B cell (primary cell): ENCODE results near the gene ONECUT3. TPM values are rescaled to one million over a fixed set of nuclear protein-coding genes. Genes with fewer than 3 reads are reported as not detected.
"Not testable (repeated sequence)": the region's sequence is repeated elsewhere in the genome, so short reads cannot be mapped to it uniquely, and the experiment has no call there.

Source experiments
- ATAC-seq: fragments of 200-7000 bp; cut with Tn5 transposase; one replicate; pipeline ENCODE4 v1.10.0; 2021; ENCODE audit warnings: low read depth, mild to moderate bottlenecking, moderate number of reproducible peaks, moderate library complexity
- CTCF ChIA-PET: fragments of 350-600 bp; sonication (Branson Sonifier 250); formaldehyde crosslinking; loops from one replicate; lab custom pipeline; 2021; ENCODE audit warnings: antibody characterized with exemption, inconsistent platforms; lab: Charles Lee
- POLR2A ChIA-PET: fragments of 350-600 bp; sonication (Branson Sonifier 250); formaldehyde crosslinking; loops from one replicate; lab custom pipeline; 2021; ENCODE audit warnings: antibody characterized with exemption; lab: Charles Lee
- DNase-seq: peaks from one replicate; pipeline ENCODE4 v3.0.0; 2013
- H2AFZ ChIP-seq: 2 replicates; pipeline ENCODE4 v1.6.1; 2012; ENCODE audit warnings: mild to moderate bottlenecking, low read depth, low read length; ENCODE audit not compliant: insufficient read depth, poor library complexity, severe bottlenecking
- H3K27ac ChIP-seq, 2 donors: 1 replicate in 1 of 2; 2 replicates in 1 of 2; pipeline ENCODE4 v1.5.1; 2012 to 2013; ENCODE audit warnings: low read length in 2 of 2, mild to moderate bottlenecking in 2 of 2, moderate library complexity in 1 of 2
- H3K27me3 ChIP-seq, 4 experiments: fragments of 200-600 bp in 1 of 4; sonication (generic) in 1 of 4; replicated peaks in 1 of 4; 1 replicate in 2 of 4; 2 replicates in 2 of 4; pipeline versions ENCODE4 v1.6.1 to v1.7.0; 2013 to 2016; ENCODE audit warnings: low read length in 3 of 4, mild to moderate bottlenecking in 2 of 4, mixed read lengths in 1 of 4, moderate library complexity in 1 of 4; ENCODE audit not compliant: insufficient read depth in 4 of 4, control insufficient read depth in 3 of 4; ENCODE audit errors: control extremely low read depth in 1 of 4
- H3K36me3 ChIP-seq, 2 experiments: replicated peaks in 1 of 2; 1 replicate in 1 of 2; 2 replicates in 1 of 2; pipeline versions ENCODE4 v1.6.1 to v1.7.1; 2013; ENCODE audit warnings: low read length in 1 of 2; ENCODE audit not compliant: insufficient read depth in 2 of 2, control insufficient read depth in 1 of 2; ENCODE audit errors: control extremely low read depth in 1 of 2, extremely low read depth in 1 of 2
- H3K4me1 ChIP-seq, 2 donors: fragments of 200-600 bp in 1 of 2; sonication (generic) in 1 of 2; 1 replicate in 1 of 2; 2 replicates in 1 of 2; pipeline versions ENCODE4 v1.5.1 to v1.6.1; 2013 to 2017; ENCODE audit warnings: low read length in 2 of 2; ENCODE audit not compliant: control insufficient read depth in 2 of 2, insufficient read depth in 2 of 2
- H3K4me2 ChIP-seq: replicated peaks from 2 replicates; pipeline ENCODE3; 2012; ENCODE audit warnings: mild to moderate bottlenecking, low read depth, low read length; ENCODE audit not compliant: poor library complexity, severe bottlenecking
- H3K4me3 ChIP-seq, 5 experiments: fragments of 200-600 bp in 1 of 5; sonication (generic) in 1 of 5; 1 replicate in 3 of 5; 2 replicates in 2 of 5; pipeline versions ENCODE4 v1.5.1 to v1.7.0; 2011 to 2016; ENCODE audit warnings: low read length in 4 of 5, mild to moderate bottlenecking in 4 of 5, low read depth in 2 of 5, control low read depth in 1 of 5, moderate library complexity in 1 of 5; ENCODE audit not compliant: insufficient read depth in 1 of 5; ENCODE audit errors: control extremely low read depth in 1 of 5, extremely low read depth in 1 of 5
- H3K79me2 ChIP-seq: fragments of 200-600 bp; sonication (generic); one replicate; pipeline ENCODE4 v1.6.0; 2016; ENCODE audit warnings: low read length; ENCODE audit not compliant: control insufficient read depth, insufficient read depth
- H3K9ac ChIP-seq: fragments of 200-600 bp; sonication (generic); 2 replicates; pipeline ENCODE4 v1.6.1; 2017; ENCODE audit warnings: mild to moderate bottlenecking, low read length, moderate library complexity
- H3K9me3 ChIP-seq, 3 donors: one replicate each; pipeline versions ENCODE4 v1.6.1 to v1.7.1; 2013; ENCODE audit warnings: low read length in 2 of 3; ENCODE audit not compliant: control insufficient read depth in 2 of 3, insufficient read depth in 1 of 3; ENCODE audit errors: control extremely low read depth in 1 of 3
- H4K20me1 ChIP-seq: 2 replicates; pipeline ENCODE4 v1.6.0; 2012; ENCODE audit warnings: mild to moderate bottlenecking, low read length; ENCODE audit not compliant: insufficient read depth, control insufficient read depth, poor library complexity, severe bottlenecking
- H3K27ac Mint-ChIP-seq: one replicate; pipeline ENCODE4 v1.8.0; 2021; ENCODE audit warnings: mixed read lengths
- H3K27me3 Mint-ChIP-seq: one replicate; pipeline ENCODE4 v1.8.0; 2021; ENCODE audit warnings: mixed read lengths
- H3K4me1 Mint-ChIP-seq: one replicate; pipeline ENCODE4 v1.8.0; 2021; ENCODE audit warnings: mixed read lengths
- H3K4me3 Mint-ChIP-seq: one replicate; pipeline ENCODE4 v1.8.0; 2021; ENCODE audit warnings: mixed read lengths
- H3K9me3 Mint-ChIP-seq: one replicate; pipeline ENCODE4 v1.8.0; 2022; ENCODE audit warnings: mixed read lengths; ENCODE audit not compliant: insufficient read depth
- CTCF ChIP-seq: fragments of 200-600 bp; IDR thresholded peaks from one replicate; pipeline ENCODE4 v1.8.0; 2022; ENCODE audit warnings: antibody characterized with exemption, mild to moderate bottlenecking
- EZH2 ChIP-seq: IDR thresholded peaks from 2 replicates; pipeline ENCODE4 v1.6.1; 2012; ENCODE audit warnings: borderline replicate concordance, low read depth, mild to moderate bottlenecking, moderate library complexity, low read length; ENCODE audit not compliant: insufficient read depth, poor library complexity, severe bottlenecking
- WGBS: methylation state at CpG from one replicate; pipeline ENCODE4 v1.1.5; 2013; ENCODE audit warnings: missing lambda C conversion rate; ENCODE audit not compliant: insufficient coverage; 5-methylcytosine and 5-hydroxymethylcytosine counted together
- intact Hi-C: fragments of 100-400 bp; cut with micrococcal nuclease; formaldehyde crosslinking; loops from one replicate; pipeline ENCODE4 v1.10.0; 2022
- polyA plus RNA-seq: library from polyadenylated mRNA; depleted of rRNA; stranded (reverse); fragments of >200 nt; gene quantifications from 2 replicates; pipeline ENCODE4 v1.2.3, GENCODE V29; 2012
- total RNA-seq, 2 donors: library from RNA; stranded (reverse); fragments of 120-200 nt in 1 of 2; gene quantifications; 1 replicate in 1 of 2; 2 replicates in 1 of 2; pipeline versions ENCODE4 v1.2.3 to v1.2.4, GENCODE V29; 2013 to 2022

Gene ONECUT3
- total and polyA plus RNA-seq, 2 donors (not counting 1 experiment from before 2014, with no cell fraction given): not detected

GRCh38 chr19:1705367-1705766 lies 47.9 kb upstream of the ONECUT3 start:
- WGBS: 74% methylated on average over 2 of the region's 2 CpGs

GRCh38 chr19:1706646-1707045 lies 46.7 kb upstream of the ONECUT3 start:
- H2AFZ ChIP-seq, H3K79me2 ChIP-seq, ATAC-seq, H3K9me3 Mint-ChIP-seq, H3K4me3 ChIP-seq, H3K36me3 ChIP-seq, H3K4me3 Mint-ChIP-seq, H3K9ac ChIP-seq, intact Hi-C loops, H3K4me1 Mint-ChIP-seq, H4K20me1 ChIP-seq, H3K4me2 ChIP-seq, DNase-seq, H3K27ac Mint-ChIP-seq, CTCF ChIA-PET, H3K4me1 ChIP-seq, POLR2A ChIA-PET, H3K27ac ChIP-seq: not testable (repeated sequence)
- peaks cover 0 to 12% (median 0%) of the 10 kb centered on the region in 3 donors for H3K9me3 ChIP-seq
- 86% methylated on average over 9 of the region's 14 CpGs for WGBS
- H3K27me3 ChIP-seq: peaks cover 0 to 20% (median under 1%) of the 10 kb centered on the region in 4 experiments
- peaks cover 31% of the 10 kb centered on the region for H3K27me3 Mint-ChIP-seq

More at GRCh38 chr19:1705367-1705766, 47.9 kb upstream of the ONECUT3 start:
- Histone ChIP-seq H3K4me2 (no peak overlapping the region), H3K79me2 (no peaks in the 10 kb centered on the region), H3K4me3 (no peak overlapping the region), H3K27ac (no peak overlapping the region), H3K27me3 (peaks cover 0 to 32% (median 7%) of the 10 kb centered on the region in 4 experiments), H2AFZ (no peak overlapping the region), H3K36me3 (no peaks in the 10 kb centered on the region), H3K9ac (no peak overlapping the region), H3K9me3 (peaks cover 0 to 16% (median 0%) of the 10 kb centered on the region in 3 donors), H4K20me1 (no peaks in the 10 kb centered on the region), H3K4me1 (peaks cover 5 to 13% of the 10 kb centered on the region in 2 donors)
- Mint-ChIP-seq H3K27me3 (peaks cover 41% of the 10 kb centered on the region), H3K4me1 (peaks cover 3% of the 10 kb centered on the region), H3K4me3 (no peak overlapping the region), H3K27ac (no peak overlapping the region), H3K9me3 (peaks cover 2% of the 10 kb centered on the region)
- DNase-seq (no peak), ATAC-seq (no peak)
- CTCF ChIA-PET: no interaction called here
- no peak for TF ChIP-seq EZH2
- no peak for TF ChIP-seq CTCF
- intact Hi-C loops: no loop called here
- POLR2A ChIA-PET: no interaction called here
